OCI-LY7 (cell line): ENCODE measurements around the gene CHI3L2. TPM values are rescaled to one million over a fixed set of nuclear protein-coding genes. Genes with fewer than 3 reads are reported as not detected.

Experiments
- BruUV-seq: library from RNA; stranded (reverse); fragments of 400-500 nt; replicated peaks from 2 replicates; lab custom pipeline; 2021; lab: Mats Ljungman, UMichigan
- CTCF ChIA-PET: fragments of 300-600 bp; sonication (Branson Sonifier 250); formaldehyde crosslinking; loops from one replicate; lab custom pipeline; 2022; ENCODE audit warnings: antibody characterized with exemption; ENCODE audit not compliant: unreplicated experiment; lab: Charles Lee
- POLR2A ChIA-PET: fragments of 300-600 bp; sonication (Branson Sonifier 250); formaldehyde crosslinking; loops from one replicate; lab custom pipeline; 2022; ENCODE audit warnings: antibody characterized with exemption; lab: Charles Lee
- DNase-seq: peaks from one replicate; pipeline ENCODE4 v3.0.0-alpha.2; 2015; ENCODE audit warnings: low spot score
- H2AFZ ChIP-seq: fragments of 200-600 bp; sonication (generic), shearing (Covaris generic); 2 replicates; pipeline ENCODE4 v1.6.1; 2014; ENCODE audit warnings: mild to moderate bottlenecking, antibody characterized with exemption, low read length, moderate library complexity
- H3K27ac ChIP-seq: fragments of 200-600 bp; sonication (generic); 2 replicates; pipeline ENCODE4 v1.5.1; 2014; ENCODE audit warnings: mixed run types, low read depth, mild to moderate bottlenecking, moderate library complexity, low read length, inconsistent platforms; ENCODE audit not compliant: poor library complexity, severe bottlenecking
- H3K36me3 ChIP-seq: fragments of 200-600 bp; sonication (generic); 2 replicates; pipeline ENCODE4 v1.6.1; 2014; ENCODE audit warnings: mild to moderate bottlenecking, antibody characterized with exemption, low read length, moderate library complexity, mixed read lengths; ENCODE audit not compliant: insufficient read depth
- H3K4me1 ChIP-seq: fragments of 200-600 bp; sonication (generic); 2 replicates; pipeline ENCODE4 v1.5.1; 2014; ENCODE audit warnings: mild to moderate bottlenecking, low read length; ENCODE audit not compliant: insufficient read depth, poor library complexity, severe bottlenecking
- H3K4me2 ChIP-seq: fragments of 200-600 bp; sonication (generic); 2 replicates; pipeline ENCODE4 v1.6.1; 2014; ENCODE audit warnings: mild to moderate bottlenecking, low read length
- H3K4me3 ChIP-seq: fragments of 200-600 bp; sonication (generic); 2 replicates; pipeline ENCODE4 v1.5.1; 2014; ENCODE audit warnings: mild to moderate bottlenecking, low read depth, low read length; ENCODE audit not compliant: poor library complexity, severe bottlenecking
- H3K79me2 ChIP-seq: fragments of 200-600 bp; sonication (generic); 2 replicates; pipeline ENCODE4 v1.6.1; 2016; ENCODE audit warnings: low read depth, mild to moderate bottlenecking, low read length, moderate library complexity, mixed read lengths; ENCODE audit not compliant: insufficient read depth
- H3K9me2 ChIP-seq: fragments of 200-600 bp; sonication (generic); 2 replicates; pipeline ENCODE4 v1.6.1; 2016; ENCODE audit warnings: mild to moderate bottlenecking, low read length, mixed read lengths; ENCODE audit not compliant: insufficient read depth
- H3K9me3 ChIP-seq: fragments of 200-600 bp; sonication (generic); 2 replicates; pipeline ENCODE4 v1.6.1; 2014; ENCODE audit warnings: mild to moderate bottlenecking, mixed run types, low read length, mixed read lengths
- H4K20me1 ChIP-seq: fragments of 200-600 bp; sonication (generic); 2 replicates; pipeline ENCODE4 v1.6.1; 2014; ENCODE audit warnings: mild to moderate bottlenecking, antibody characterized with exemption, low read length, moderate library complexity, mixed read lengths; ENCODE audit not compliant: insufficient read depth
- CTCF ChIP-seq: fragments of 200-600 bp; sonication (generic); conservative IDR thresholded peaks from 2 replicates; pipeline ENCODE4 v1.5.1; 2014; ENCODE audit warnings: mild to moderate bottlenecking, antibody characterized with exemption, low read length, moderate library complexity, mixed read lengths
- EZH2phosphoT487 ChIP-seq: fragments of 200-600 bp; sonication (generic); IDR thresholded peaks from 2 replicates; pipeline ENCODE4 v1.6.1; 2018; ENCODE audit warnings: low read depth, borderline replicate concordance, mild to moderate bottlenecking, mixed run types, antibody characterized with exemption, low read length, moderate library complexity, mixed read lengths
- intact Hi-C: fragments of 100-400 bp; cut with micrococcal nuclease; formaldehyde crosslinking; loops from one replicate; pipeline ENCODE4 v1.10.0; 2022; ENCODE audit not compliant: unreplicated experiment
- total RNA-seq, 2 experiments: library from RNA; depleted of rRNA in 1 of 2; stranded (reverse); fragments of >200 nt in 1 of 2; shearing (Covaris generic) in 1 of 2; gene quantifications; 2 replicates each; pipeline ENCODE4 v1.2.3, GENCODE V29; 2014 to 2022

The CHI3L2 gene
- total RNA-seq, 2 experiments from 2014 or later = 37.1 to 88.7 TPM

DNA sequence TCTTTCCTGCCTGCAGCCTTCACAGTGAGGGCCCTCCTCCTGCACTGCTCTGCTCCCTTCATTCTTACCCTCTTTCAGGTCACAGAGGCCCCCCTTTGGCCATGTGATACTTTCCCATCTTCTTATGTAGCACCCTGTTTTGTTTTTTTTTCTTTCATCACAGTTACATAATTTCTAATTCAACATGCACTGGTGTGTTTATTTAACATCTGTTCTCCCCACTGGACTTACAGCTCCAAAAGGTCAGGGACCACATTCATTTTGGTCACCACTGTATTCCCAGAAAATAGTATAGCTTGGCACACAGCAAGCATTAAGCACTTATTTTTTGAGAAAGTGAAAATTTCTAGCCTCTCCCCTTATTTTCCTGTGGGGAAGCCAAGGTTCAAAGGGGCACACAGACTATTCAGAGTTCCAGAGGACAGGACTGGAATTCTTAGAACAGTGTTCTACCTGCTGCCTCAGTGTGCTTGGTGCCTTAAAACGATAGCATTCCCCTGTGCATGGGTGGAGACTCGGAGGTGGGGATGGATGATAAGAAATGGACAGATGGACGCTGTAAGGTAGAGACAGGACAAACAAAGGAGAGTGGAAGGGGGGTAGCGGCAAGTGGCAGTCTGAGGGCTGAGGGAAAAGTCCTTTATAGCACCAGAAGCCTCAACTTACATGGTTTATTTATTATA is 32.4 kb upstream of the CHI3L2 start:
- CTCF ChIA-PET = interaction anchor here (0.5 kb wide), 1 partner anchor 253 kb away, joined by 8 read pairs; no protein-coding TSS in a partner anchor
- Histone ChIP-seq H3K36me3 (peaks cover 44% of the 10 kb centered on the region), H3K9me2 (no peaks in the 10 kb centered on the region), H3K4me2 (no peak overlapping the region), H3K4me1 (peaks cover 38% of the 10 kb centered on the region), H3K9me3 (no peaks in the 10 kb centered on the region), H4K20me1 (no peaks in the 10 kb centered on the region), H3K4me3 (no peak overlapping the region), H3K79me2 (no peaks in the 10 kb centered on the region), H2AFZ (no peak overlapping the region), H3K27ac (no peak overlapping the region)
- POLR2A ChIA-PET = interaction anchor here (0.6 to 1.5 kb wide), 3 partner anchors 19 to 33 kb away, joined by 3 to 7 read pairs (median 3); no protein-coding TSS in a partner anchor
- BruUV-seq = no TSS peak
- DNase-seq = no peak
- no peak for TF ChIP-seq CTCF
- no peak for TF ChIP-seq EZH2phosphoT487
- intact Hi-C loops = no loop called here

DNA sequence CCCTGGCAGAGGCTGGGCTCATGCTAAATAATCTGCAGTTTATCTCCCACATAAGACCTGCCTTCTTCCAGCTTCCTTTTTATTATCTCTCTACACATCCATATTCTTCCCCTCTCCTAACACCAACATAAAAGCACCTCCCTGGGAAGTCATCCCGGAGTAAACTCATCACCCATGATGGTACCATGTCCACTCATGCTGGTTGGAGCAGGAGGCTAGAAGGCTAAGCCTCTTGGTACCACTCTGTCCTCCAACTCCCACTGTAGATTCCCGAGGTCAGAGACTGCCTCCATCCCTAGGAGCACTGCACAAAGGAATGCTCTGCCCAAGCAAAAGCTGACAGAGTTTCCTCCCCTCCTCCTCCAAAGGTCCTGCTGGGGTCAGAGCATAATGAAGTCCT is 31.3 kb upstream of the CHI3L2 start:
- Histone ChIP-seq H3K27ac (no peak overlapping the region), H2AFZ (no peak overlapping the region), H3K4me1 (peaks cover 48% of the 10 kb centered on the region), H3K9me2 (no peaks in the 10 kb centered on the region), H3K36me3 (peaks cover 34% of the 10 kb centered on the region), H3K4me3 (no peak overlapping the region), H3K4me2 (no peak overlapping the region), H4K20me1 (no peaks in the 10 kb centered on the region), H3K79me2 (no peaks in the 10 kb centered on the region), H3K9me3 (no peaks in the 10 kb centered on the region)
- no TSS peak for BruUV-seq
- POLR2A ChIA-PET = interaction anchor here (0.5 to 1.4 kb wide), 3 partner anchors 24 to 37 kb away, joined by 3 read pairs; no protein-coding TSS in a partner anchor
- no peak for DNase-seq
- no peak for TF ChIP-seq CTCF
- TF ChIP-seq EZH2phosphoT487 = no peak
- CTCF ChIA-PET = no interaction called here
- intact Hi-C loops = no loop called here

DNA sequence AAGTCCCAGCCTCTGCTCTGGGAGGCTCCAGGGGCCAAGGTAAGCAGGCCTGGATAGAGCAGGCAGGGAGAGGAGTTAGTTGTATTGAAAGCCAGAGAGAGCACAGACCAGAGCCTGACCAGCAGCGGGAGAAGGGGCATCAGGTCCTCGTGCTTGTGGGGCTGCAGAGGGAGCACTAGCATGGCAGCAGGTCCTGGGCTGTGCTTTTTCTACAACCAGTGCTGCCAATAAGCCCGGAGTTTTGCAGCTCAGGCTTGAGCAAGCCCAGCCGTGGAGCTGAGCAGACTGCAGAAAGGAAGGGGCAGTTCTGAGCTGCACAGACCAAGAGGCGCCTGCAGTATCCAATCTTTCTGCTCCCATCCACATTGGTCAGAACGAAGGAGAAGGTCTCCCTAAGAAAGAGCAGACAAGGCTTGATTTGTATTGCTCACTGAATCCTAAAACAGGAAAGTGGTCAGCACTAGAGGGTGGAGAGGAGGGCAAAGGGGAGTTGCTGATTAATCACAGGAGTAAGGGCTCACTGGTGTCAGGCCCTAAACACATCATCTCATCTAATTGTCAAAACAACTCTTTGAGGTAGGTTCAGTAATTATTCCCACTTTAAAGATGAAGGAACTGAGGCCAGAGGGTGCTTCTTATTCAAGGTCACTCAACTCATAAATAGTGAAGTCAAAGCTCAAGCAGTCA is 29.8 kb upstream of the CHI3L2 start:
- peaks cover 28% of the 10 kb centered on the region for H3K36me3 ChIP-seq
- peak; percentile 57 for DNase-seq
- H4K20me1 ChIP-seq = no peaks in the 10 kb centered on the region
- CTCF ChIA-PET = no interaction called here
- intact Hi-C loops = no loop called here
- no peaks in the 10 kb centered on the region for H3K9me3 ChIP-seq
- no peak overlapping the region for H2AFZ ChIP-seq
- TF ChIP-seq CTCF = peak; percentile 63
- no peak for TF ChIP-seq EZH2phosphoT487
- H3K4me3 ChIP-seq = no peak overlapping the region
- POLR2A ChIA-PET = interaction anchor here (0.8 to 2.6 kb wide), 5 partner anchors 8 to 230 kb away, joined by 3 to 17 read pairs (median 3); no protein-coding TSS in a partner anchor
- peaks cover 59% of the 10 kb centered on the region for H3K4me1 ChIP-seq
- BruUV-seq = no TSS peak
- no peak overlapping the region for H3K27ac ChIP-seq
- no peaks in the 10 kb centered on the region for H3K9me2 ChIP-seq
- H3K4me2 ChIP-seq = no peak overlapping the region
- H3K79me2 ChIP-seq = no peaks in the 10 kb centered on the region
